Body of pancreas (tissue), 4 donors: ENCODE measurements around the gene CFAP157. TPM values are rescaled to one million over a fixed set of nuclear protein-coding genes. Genes with fewer than 3 reads are reported as not detected.

Experiments
- ATAC-seq: fragments of 150-250 bp; one replicate; pipeline ENCODE4 v1.9.1; 2016
- DNase-seq, 4 donors: peaks; one replicate each; pipeline ENCODE4 v3.0.0-alpha.2; 2019
- H3K27ac ChIP-seq, 4 donors: fragments of 200-600 bp; sonication (generic); 1 replicate in 3 of 4; 2 replicates in 1 of 4; pipeline versions ENCODE4 v1.5.1 to v1.6.1; 2016 to 2019; ENCODE audit warnings: mild to moderate bottlenecking in 1 of 4, mixed read lengths in 1 of 4, moderate library complexity in 1 of 4
- H3K27me3 ChIP-seq, 2 donors: fragments of 200-600 bp; sonication (generic); one replicate each; pipeline ENCODE4 v1.6.0; 2016; ENCODE audit warnings: mild to moderate bottlenecking in 1 of 2
- H3K36me3 ChIP-seq, 2 donors: fragments of 200-600 bp; sonication (generic); replicated peaks in 1 of 2; 2 replicates each; pipeline ENCODE4 v1.5.1; 2016; ENCODE audit warnings: low read depth in 2 of 2; ENCODE audit not compliant: insufficient read depth in 1 of 2
- H3K4me1 ChIP-seq: fragments of 200-600 bp; sonication (generic); one replicate; pipeline ENCODE4 v1.6.0; 2016
- H3K4me3 ChIP-seq, 2 donors: fragments of 200-600 bp; sonication (generic); 1 replicate in 1 of 2; 2 replicates in 1 of 2; pipeline ENCODE4 v1.5.1; 2016 to 2019
- H3K9me3 ChIP-seq, 3 donors: fragments of 200-600 bp; sonication (generic); 1 replicate in 2 of 3; 2 replicates in 1 of 3; pipeline ENCODE4 v1.5.1; 2016
- CTCF ChIP-seq, 7 experiments: fragments of 450-650 bp in 4 of 7; fragments of 200-600 bp in 3 of 7; sonication (generic) in 3 of 7; IDR thresholded peaks; one replicate each; pipeline ENCODE4 v1.5.1; 2016 to 2019; ENCODE audit warnings: antibody characterized with exemption in 7 of 7
- POLR2A ChIP-seq, 3 donors: fragments of 450-650 bp; IDR thresholded peaks; one replicate each; pipeline ENCODE4 v1.6.1; 2016; ENCODE audit warnings: antibody characterized with exemption in 3 of 3, mild to moderate bottlenecking in 2 of 3
- WGBS, 2 donors: methylation state at CpG; one replicate each; pipeline ENCODE4 v1.1.5; 2017; 5-methylcytosine and 5-hydroxymethylcytosine counted together
- intact Hi-C: fragments of 100-400 bp; cut with DNase I; formaldehyde crosslinking; loops from one replicate; pipeline ENCODE4 v1.15.1; 2023
- total RNA-seq, 2 donors: library from RNA; depleted of rRNA; stranded (reverse); fragments of >200 nt; gene quantifications; one replicate each; pipeline ENCODE4 v1.1.0, GENCODE V29; 2016

CFAP157 gene
- total RNA-seq, 2 donors from 2014 or later: 2.3 TPM

GRCh38 chr9:127739614-127740330 is 33.0 kb downstream of the CFAP157 start:
- WGBS, 2 donors: 70 to 78% methylated on average over 9 to 19 of the region's 19 CpGs
- no peak for ATAC-seq
- no peaks in the 10 kb centered on the region for H3K36me3 ChIP-seq

GRCh38 chr9:127741831-127742434 is 35.1 kb downstream of the CFAP157 start:
- Histone ChIP-seq H3K9me3 (no peaks in the 10 kb centered on the region), H3K27ac (peak overlapping the region in 2 of 4 donors; percentile 24 to 58), H3K4me3 (no peak overlapping the region), H3K36me3 (no peaks in the 10 kb centered on the region), H3K27me3 (no peaks in the 10 kb centered on the region), H3K4me1 (peaks cover 15% of the 10 kb centered on the region)
- ATAC-seq: peak; percentile 83
- intact Hi-C loops: loop anchor here (10.0 kb wide), 1 partner anchor 263 kb away; no protein-coding TSS in a partner anchor
- peak; percentile 74 to 90 (median 84) for DNase-seq
- no peak for TF ChIP-seq POLR2A (IDR thresholded peaks at IDR 0.05)
- TF ChIP-seq CTCF (IDR thresholded peaks at IDR 0.05): no peak
- WGBS, 2 donors: 19 to 22% methylated on average over 29 to 38 of the region's 38 CpGs

More at GRCh38 chr9:127739614-127740330, 33.0 kb downstream of the CFAP157 start:
- no peak overlapping the region for H3K27ac ChIP-seq
- TF ChIP-seq POLR2A (IDR thresholded peaks at IDR 0.05) (no peak), CTCF (IDR thresholded peaks at IDR 0.05) (no peak)
- DNase-seq: no peak
- no peaks in the 10 kb centered on the region for H3K27me3 ChIP-seq
- H3K4me1 ChIP-seq: peaks cover 15% of the 10 kb centered on the region
- H3K9me3 ChIP-seq: no peaks in the 10 kb centered on the region
- H3K4me3 ChIP-seq: no peak overlapping the region
- intact Hi-C loops: loop anchor here (5.0 to 10.0 kb wide), 3 partner anchors 135 to 265 kb away; partner anchors contain the start of genes AK1 and PIP5KL1

- intact Hi-C loops: loop anchor here (10.0 kb wide), 1 partner anchor 262 kb away; no protein-coding TSS in a partner anchor
- ATAC-seq (peak; percentile 41), DNase-seq (peak; percentile 34 to 67 (median 60))
- WGBS, 2 donors: 16 to 33% methylated on average over 12 to 33 of the region's 33 CpGs
- Histone ChIP-seq H3K9me3 (no peaks in the 10 kb centered on the region), H3K36me3 (no peaks in the 10 kb centered on the region), H3K4me3 (no peak overlapping the region), H3K4me1 (peaks cover 15% of the 10 kb centered on the region), H3K27me3 (no peaks in the 10 kb centered on the region), H3K27ac (peak overlapping the region in 2 of 4 donors; percentile 24 to 58)
- TF ChIP-seq POLR2A (IDR thresholded peaks at IDR 0.05) (peak in 1 of 3 donors; percentile 8), CTCF (IDR thresholded peaks at IDR 0.05) (no peak)
Measured at GRCh38 chr9:127742435-127743088, 35.8 kb downstream of the CFAP157 start.

- H3K4me3 ChIP-seq: no peak overlapping the region
- intact Hi-C loops: loop anchor here (10.0 kb wide), 1 partner anchor 260 kb away; no protein-coding TSS in a partner anchor
- WGBS, 2 donors: 86 to 87% methylated on average over 15 to 19 of the region's 19 CpGs
- TF ChIP-seq POLR2A (IDR thresholded peaks at IDR 0.05): no peak
- TF ChIP-seq CTCF (IDR thresholded peaks at IDR 0.05): no peak
- DNase-seq (no peak), ATAC-seq (no peak)
- H3K9me3 ChIP-seq: no peaks in the 10 kb centered on the region
- H3K27ac ChIP-seq: no peak overlapping the region
- H3K4me1 ChIP-seq: peaks cover 15% of the 10 kb centered on the region
- H3K36me3 ChIP-seq: no peaks in the 10 kb centered on the region
- no peaks in the 10 kb centered on the region for H3K27me3 ChIP-seq
Measured at GRCh38 chr9:127744398-127745110, 37.8 kb downstream of the CFAP157 start.
